Upper lobe of right lung (tissue), 1 donor: Measurements from ENCODE around the gene PHYKPL. TPM values are rescaled to one million over a fixed set of nuclear protein-coding genes. Genes with fewer than 3 reads are reported as not detected.

Source experiments
- ATAC-seq: fragments of 200-7000 bp; cut with Tn5 transposase; one replicate; pipeline ENCODE4 v1.9.1; 2020; ENCODE audit warnings: mild to moderate bottlenecking, moderate library complexity
- DNase-seq: peaks from one replicate; pipeline ENCODE4 v3.0.0-alpha.2; 2020
- H3K27ac ChIP-seq: fragments of 200-600 bp; one replicate; pipeline ENCODE4 v1.8.0; 2022
- H3K27me3 ChIP-seq: fragments of 200-600 bp; one replicate; pipeline ENCODE4 v1.8.0; 2022; ENCODE audit warnings: mild to moderate bottlenecking
- H3K36me3 ChIP-seq: fragments of 200-600 bp; one replicate; pipeline ENCODE4 v1.8.0; 2022
- H3K4me1 ChIP-seq: fragments of 200-600 bp; one replicate; pipeline ENCODE4 v1.8.0; 2022
- H3K4me3 ChIP-seq: fragments of 200-600 bp; one replicate; pipeline ENCODE4 v1.8.0; 2022; ENCODE audit warnings: mild to moderate bottlenecking
- H3K9me3 ChIP-seq: fragments of 200-600 bp; one replicate; pipeline ENCODE4 v1.8.0; 2022
- intact Hi-C: fragments of 100-400 bp; cut with DNase I; formaldehyde crosslinking; loops from one replicate; pipeline ENCODE4 v1.11.0; 2022
- total RNA-seq: library from RNA; stranded (reverse); fragmentation: NEBNext Ultra II Directional; extraction: Animal tissue kit (Norgen Biotek cat#: 25700); gene quantifications from one replicate; pipeline ENCODE4 v1.2.1, GENCODE V29; 2021
- TF ChIP-seq, protein P1 (sequence below): fragments of 200-600 bp; IDR thresholded peaks from one replicate; pipeline ENCODE4 v1.8.0; 2022; ENCODE audit warnings: antibody characterized with exemption
- donor health status: DM: no; HTN: yes; CAD: no; lungs with severe emphysema.

PHYKPL gene
- total RNA-seq, 1 donor from 2014 or later, result 96.1 TPM

DNA sequence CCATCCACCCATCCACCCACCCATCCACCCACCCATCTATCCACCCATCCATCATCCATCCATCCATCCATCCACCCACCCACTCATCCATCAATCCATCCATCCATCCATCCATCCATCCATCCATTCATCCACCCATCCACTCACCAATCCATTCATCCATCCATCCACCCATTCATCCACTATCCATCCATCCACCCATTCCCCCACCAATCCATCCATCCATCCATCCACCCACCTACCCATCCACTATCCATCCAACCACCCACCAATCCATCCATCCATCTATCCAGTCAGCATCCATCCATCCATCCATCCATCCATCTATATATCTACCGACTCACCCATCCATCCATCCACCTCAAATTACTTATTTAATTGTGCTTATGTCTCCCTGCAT lies 36.9 kb upstream of the PHYKPL start:
- TF ChIP-seq, protein P1, sequence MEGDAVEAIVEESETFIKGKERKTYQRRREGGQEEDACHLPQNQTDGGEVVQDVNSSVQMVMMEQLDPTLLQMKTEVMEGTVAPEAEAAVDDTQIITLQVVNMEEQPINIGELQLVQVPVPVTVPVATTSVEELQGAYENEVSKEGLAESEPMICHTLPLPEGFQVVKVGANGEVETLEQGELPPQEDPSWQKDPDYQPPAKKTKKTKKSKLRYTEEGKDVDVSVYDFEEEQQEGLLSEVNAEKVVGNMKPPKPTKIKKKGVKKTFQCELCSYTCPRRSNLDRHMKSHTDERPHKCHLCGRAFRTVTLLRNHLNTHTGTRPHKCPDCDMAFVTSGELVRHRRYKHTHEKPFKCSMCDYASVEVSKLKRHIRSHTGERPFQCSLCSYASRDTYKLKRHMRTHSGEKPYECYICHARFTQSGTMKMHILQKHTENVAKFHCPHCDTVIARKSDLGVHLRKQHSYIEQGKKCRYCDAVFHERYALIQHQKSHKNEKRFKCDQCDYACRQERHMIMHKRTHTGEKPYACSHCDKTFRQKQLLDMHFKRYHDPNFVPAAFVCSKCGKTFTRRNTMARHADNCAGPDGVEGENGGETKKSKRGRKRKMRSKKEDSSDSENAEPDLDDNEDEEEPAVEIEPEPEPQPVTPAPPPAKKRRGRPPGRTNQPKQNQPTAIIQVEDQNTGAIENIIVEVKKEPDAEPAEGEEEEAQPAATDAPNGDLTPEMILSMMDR, result no peak
- Histone ChIP-seq H3K36me3 (no peaks in the 10 kb centered on the region), H3K9me3 (no peaks in the 10 kb centered on the region), H3K4me1 (no peaks in the 10 kb centered on the region), H3K27me3 (no peaks in the 10 kb centered on the region), H3K4me3 (no peak overlapping the region), H3K27ac (no peak overlapping the region)
- DNase-seq (no peak), ATAC-seq (no peak)
- intact Hi-C loops, result no loop called here

DNA sequence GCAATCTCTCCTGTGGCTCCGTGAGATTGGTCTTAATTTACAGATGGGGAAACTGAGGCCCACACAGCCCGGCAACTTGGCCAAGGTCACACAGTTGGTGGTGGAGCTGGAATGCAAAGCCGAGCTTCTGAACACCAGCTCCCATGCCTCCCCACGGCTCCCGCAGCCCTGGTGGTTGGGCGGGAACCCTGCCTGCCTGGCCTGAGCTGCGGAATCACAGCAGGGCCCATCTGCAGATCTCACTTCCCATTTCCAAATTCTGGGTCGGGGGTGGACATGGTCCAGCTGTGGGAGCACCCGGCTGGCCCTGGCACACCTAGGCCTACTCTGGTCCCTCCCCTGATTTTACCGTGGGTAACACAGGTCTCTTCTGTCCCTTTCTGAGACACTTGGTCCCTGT lies 35.3 kb upstream of the PHYKPL start:
- Histone ChIP-seq H3K9me3 (no peaks in the 10 kb centered on the region), H3K4me3 (no peak overlapping the region), H3K27ac (no peak overlapping the region), H3K36me3 (no peaks in the 10 kb centered on the region), H3K4me1 (no peaks in the 10 kb centered on the region), H3K27me3 (no peaks in the 10 kb centered on the region)
- intact Hi-C loops, result no loop called here
- TF ChIP-seq, protein P1, result no peak
- ATAC-seq, result no peak
- no peak for DNase-seq

DNA sequence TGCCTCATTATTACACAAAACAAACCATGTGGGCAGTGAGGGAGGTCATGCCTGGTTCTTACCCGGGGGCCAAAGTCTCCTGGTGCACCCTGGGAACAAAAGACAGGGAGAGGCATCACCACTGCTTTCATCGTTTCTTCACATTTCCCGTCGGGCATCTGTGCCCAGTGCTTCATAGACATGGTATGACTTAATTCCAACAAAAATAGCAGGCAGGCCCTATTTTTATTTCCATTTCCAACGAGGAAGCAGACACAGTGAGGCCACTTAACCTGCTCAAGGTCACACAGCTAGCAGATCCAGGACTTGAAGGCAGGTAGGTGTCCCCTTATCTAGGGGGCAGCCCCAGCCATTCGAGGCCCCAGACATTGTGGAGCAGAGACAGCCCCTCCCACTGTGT lies 34.6 kb upstream of the PHYKPL start:
- Histone ChIP-seq H3K4me1 (no peaks in the 10 kb centered on the region), H3K9me3 (no peaks in the 10 kb centered on the region), H3K36me3 (no peaks in the 10 kb centered on the region), H3K27me3 (no peaks in the 10 kb centered on the region), H3K4me3 (no peak overlapping the region), H3K27ac (no peak overlapping the region)
- intact Hi-C loops, result no loop called here
- ATAC-seq (no peak), DNase-seq (no peak)
- TF ChIP-seq, protein P1, result no peak

DNA sequence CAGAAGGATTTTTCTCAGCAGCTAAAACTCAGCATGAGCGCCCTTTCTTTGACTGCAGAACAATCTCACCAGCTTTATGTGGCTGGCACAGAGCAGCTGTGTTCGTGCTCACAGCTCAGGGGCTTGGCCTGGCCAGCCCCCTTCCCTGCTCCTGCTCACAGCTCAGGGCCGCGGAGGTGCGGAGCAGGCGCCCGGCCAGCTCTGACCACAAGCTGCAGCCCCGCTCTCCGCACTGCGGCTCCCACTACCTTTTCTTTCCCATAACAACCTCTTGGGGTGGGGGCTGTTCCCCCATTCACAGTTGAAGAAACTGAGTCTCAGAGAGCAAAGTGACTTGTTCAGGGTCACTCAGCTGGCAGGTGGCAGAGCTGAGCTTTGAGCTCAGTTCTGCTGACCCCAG lies 34.0 kb upstream of the PHYKPL start:
- TF ChIP-seq, protein P1, result no peak
- no peak for ATAC-seq

DNA sequence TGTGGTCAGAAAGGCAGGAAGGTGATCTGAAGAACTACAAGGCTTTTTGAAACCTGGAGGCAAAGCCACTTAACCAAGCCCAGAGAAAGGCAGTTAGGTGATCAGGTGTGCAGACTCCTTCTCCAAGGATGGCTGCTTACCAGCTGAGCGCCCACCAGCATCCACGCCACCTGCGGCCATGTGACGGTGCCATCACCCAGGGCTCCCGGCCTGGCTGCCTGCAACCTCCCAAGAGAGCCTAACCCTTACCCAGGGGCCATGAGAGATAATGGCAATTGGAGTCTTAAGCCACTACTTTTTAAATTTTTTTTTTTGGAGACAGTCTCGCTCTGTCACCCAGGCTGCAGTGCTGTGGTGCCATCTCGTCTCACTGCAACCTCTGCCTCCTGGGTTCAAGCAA lies 33.1 kb upstream of the PHYKPL start:
- DNase-seq (no peak), ATAC-seq (no peak)
- no peaks in the 10 kb centered on the region for H3K36me3 ChIP-seq
- TF ChIP-seq, protein P1, result no peak
- intact Hi-C loops, result no loop called here
- H3K4me3 ChIP-seq, result no peak overlapping the region
- no peaks in the 10 kb centered on the region for H3K9me3 ChIP-seq
- no peak overlapping the region for H3K27ac ChIP-seq
- H3K4me1 ChIP-seq, result no peaks in the 10 kb centered on the region
- no peaks in the 10 kb centered on the region for H3K27me3 ChIP-seq

More for the DNA sequence above, 34.0 kb upstream of the PHYKPL start:
- intact Hi-C loops, result no loop called here
- Histone ChIP-seq H3K4me1 (no peaks in the 10 kb centered on the region), H3K9me3 (no peaks in the 10 kb centered on the region), H3K27me3 (no peaks in the 10 kb centered on the region), H3K4me3 (no peak overlapping the region), H3K36me3 (no peaks in the 10 kb centered on the region), H3K27ac (no peak overlapping the region)
- DNase-seq, result no peak

DNA sequence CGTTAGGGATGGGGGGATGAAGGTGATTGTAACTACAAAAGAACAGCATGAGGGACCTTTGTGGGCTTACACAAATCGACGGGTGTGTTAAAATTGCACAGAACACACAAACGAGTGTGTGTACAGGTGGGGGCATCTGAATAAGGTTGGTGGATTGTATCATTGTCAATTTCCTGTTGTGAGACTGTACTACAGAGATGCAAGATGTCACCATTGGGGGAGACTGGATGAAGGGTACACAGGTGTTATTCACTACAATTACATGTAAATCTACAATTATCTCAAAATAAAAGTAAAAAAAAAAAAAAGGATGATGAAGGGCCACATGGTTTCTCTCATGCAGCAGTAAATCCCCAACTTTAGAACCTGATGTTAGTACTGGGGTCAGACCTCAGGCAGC lies 31.4 kb upstream of the PHYKPL start:
- H3K27me3 ChIP-seq, result no peaks in the 10 kb centered on the region
- no peak for ATAC-seq

More for the DNA sequence above, 31.4 kb upstream of the PHYKPL start:
- no peaks in the 10 kb centered on the region for H3K9me3 ChIP-seq
- TF ChIP-seq, protein P1, result no peak
- H3K36me3 ChIP-seq, result no peaks in the 10 kb centered on the region
- no peaks in the 10 kb centered on the region for H3K4me1 ChIP-seq
- no peak overlapping the region for H3K27ac ChIP-seq
- intact Hi-C loops, result no loop called here
- no peak overlapping the region for H3K4me3 ChIP-seq
- DNase-seq, result no peak
